ENCODE data around the gene DSCAML1. TPM values are rescaled to one million over a fixed set of nuclear protein-coding genes. Genes with fewer than 3 reads are reported as not detected.

Gene DSCAML1
- total and polyA plus RNA-seq, 9 of the 15 experiments (the other 6 are each of a cell fraction or from before 2014, with no cell fraction given) = not detected

DNA sequence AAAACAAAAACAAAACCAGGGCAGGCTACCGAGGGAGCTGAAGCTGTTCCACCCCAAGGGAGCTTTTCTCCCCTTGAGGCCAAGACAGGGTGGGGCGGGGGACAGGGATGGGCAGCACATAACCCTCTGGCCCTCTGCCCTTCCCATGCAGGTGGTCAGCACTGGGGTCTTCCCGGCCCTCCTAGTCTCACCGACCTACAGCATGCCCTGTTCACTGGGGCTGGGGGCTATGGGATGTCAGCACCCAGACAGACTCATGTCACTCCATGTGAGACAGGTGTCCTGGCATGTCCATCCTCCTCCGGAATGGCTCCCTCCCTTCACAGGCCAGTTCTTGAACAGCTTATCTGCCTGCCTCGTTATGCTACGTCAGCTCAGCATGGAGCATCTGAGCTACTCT lies 51.7 kb downstream of the DSCAML1 start:
- no peak overlapping the region for H3K9ac ChIP-seq (ENCODE audit: insufficient read depth in 1 of 2, low read depth in 2 of 2, low read length in 2 of 2)
- ChIA-PET CTCF (ENCODE audit: low intra/inter-chr PET ratio) (no interaction called here), POLR2A (no interaction called here)
- H3K4me3 ChIP-seq = no peak overlapping the region
- H3K9me3 ChIP-seq (replicated peaks; ENCODE audit: control insufficient read depth, insufficient read depth, low read depth, low read length) = no peaks in the 10 kb centered on the region
- H3K4me2 ChIP-seq (ENCODE audit: insufficient read depth, low read length) = no peak overlapping the region
- in situ Hi-C loops (cut with MboI) (no loop called here), intact Hi-C loops (cut with micrococcal nuclease) (no loop called here)
- 0% methylated on average over 6 of the region's 7 CpGs for WGBS (ENCODE audit: insufficient coverage, low coverage, missing lambda C conversion rate)
- peaks cover 3% of the 10 kb centered on the region for H3K9me1 ChIP-seq (ENCODE audit: control insufficient read depth, insufficient read depth, low read length)
- no peak overlapping the region for H3K27ac ChIP-seq (ENCODE audit: extremely low read depth, low read depth, low read length)
- no peaks in the 10 kb centered on the region for H3K36me3 ChIP-seq (ENCODE audit: control insufficient read depth, insufficient read depth, low read length)
- no peaks in the 10 kb centered on the region for H3K79me2 ChIP-seq (ENCODE audit: control insufficient read depth, insufficient read depth, low read length)
- BruUV-seq (replicated peaks) = no TSS peak
- DNase-seq (ENCODE audit: extremely low read depth in 1 of 4, low spot score in 3 of 4) = no peak
- peaks cover 10 to 61% of the 10 kb centered on the region in 2 experiments; a peak in 3 of 5 replicates for H3K27me3 ChIP-seq (ENCODE audit: control insufficient read depth in 2 of 2, insufficient read depth in 2 of 2, low read length in 2 of 2)
- H3K4me1 ChIP-seq (replicated peaks in 1 of 2; ENCODE audit: control insufficient read depth in 2 of 2, insufficient read depth in 2 of 2, low read length in 2 of 2) = no peaks in the 10 kb centered on the region; a peak in 1 of 5 replicates
- no peak overlapping the region for H2AFZ ChIP-seq (ENCODE audit: low read depth, low read length)
- no peak for TF ChIP-seq HIVEP1 (CRISPR knock-in tag; IDR thresholded peaks at IDR 0.05)
- no peak for TF ChIP-seq SAFB (IDR thresholded peaks at IDR 0.05; ENCODE audit: borderline replicate concordance, low read depth, low read length)
- TF ChIP-seq POLR3A (IDR thresholded peaks at IDR 0.05; ENCODE audit: borderline replicate concordance, extremely low read depth, insufficient read depth, insufficient read length) = no peak
- TF ChIP-seq PHF20 (IDR thresholded peaks at IDR 0.05; ENCODE audit: partially characterized antibody) = no peak
- TF ChIP-seq TAL1 (IDR thresholded peaks at IDR 0.05) = no peak
- TF ChIP-seq FOSL1 (tag; conservative IDR thresholded peaks at IDR 0.05) = no peak
- TF ChIP-seq, protein P1, sequence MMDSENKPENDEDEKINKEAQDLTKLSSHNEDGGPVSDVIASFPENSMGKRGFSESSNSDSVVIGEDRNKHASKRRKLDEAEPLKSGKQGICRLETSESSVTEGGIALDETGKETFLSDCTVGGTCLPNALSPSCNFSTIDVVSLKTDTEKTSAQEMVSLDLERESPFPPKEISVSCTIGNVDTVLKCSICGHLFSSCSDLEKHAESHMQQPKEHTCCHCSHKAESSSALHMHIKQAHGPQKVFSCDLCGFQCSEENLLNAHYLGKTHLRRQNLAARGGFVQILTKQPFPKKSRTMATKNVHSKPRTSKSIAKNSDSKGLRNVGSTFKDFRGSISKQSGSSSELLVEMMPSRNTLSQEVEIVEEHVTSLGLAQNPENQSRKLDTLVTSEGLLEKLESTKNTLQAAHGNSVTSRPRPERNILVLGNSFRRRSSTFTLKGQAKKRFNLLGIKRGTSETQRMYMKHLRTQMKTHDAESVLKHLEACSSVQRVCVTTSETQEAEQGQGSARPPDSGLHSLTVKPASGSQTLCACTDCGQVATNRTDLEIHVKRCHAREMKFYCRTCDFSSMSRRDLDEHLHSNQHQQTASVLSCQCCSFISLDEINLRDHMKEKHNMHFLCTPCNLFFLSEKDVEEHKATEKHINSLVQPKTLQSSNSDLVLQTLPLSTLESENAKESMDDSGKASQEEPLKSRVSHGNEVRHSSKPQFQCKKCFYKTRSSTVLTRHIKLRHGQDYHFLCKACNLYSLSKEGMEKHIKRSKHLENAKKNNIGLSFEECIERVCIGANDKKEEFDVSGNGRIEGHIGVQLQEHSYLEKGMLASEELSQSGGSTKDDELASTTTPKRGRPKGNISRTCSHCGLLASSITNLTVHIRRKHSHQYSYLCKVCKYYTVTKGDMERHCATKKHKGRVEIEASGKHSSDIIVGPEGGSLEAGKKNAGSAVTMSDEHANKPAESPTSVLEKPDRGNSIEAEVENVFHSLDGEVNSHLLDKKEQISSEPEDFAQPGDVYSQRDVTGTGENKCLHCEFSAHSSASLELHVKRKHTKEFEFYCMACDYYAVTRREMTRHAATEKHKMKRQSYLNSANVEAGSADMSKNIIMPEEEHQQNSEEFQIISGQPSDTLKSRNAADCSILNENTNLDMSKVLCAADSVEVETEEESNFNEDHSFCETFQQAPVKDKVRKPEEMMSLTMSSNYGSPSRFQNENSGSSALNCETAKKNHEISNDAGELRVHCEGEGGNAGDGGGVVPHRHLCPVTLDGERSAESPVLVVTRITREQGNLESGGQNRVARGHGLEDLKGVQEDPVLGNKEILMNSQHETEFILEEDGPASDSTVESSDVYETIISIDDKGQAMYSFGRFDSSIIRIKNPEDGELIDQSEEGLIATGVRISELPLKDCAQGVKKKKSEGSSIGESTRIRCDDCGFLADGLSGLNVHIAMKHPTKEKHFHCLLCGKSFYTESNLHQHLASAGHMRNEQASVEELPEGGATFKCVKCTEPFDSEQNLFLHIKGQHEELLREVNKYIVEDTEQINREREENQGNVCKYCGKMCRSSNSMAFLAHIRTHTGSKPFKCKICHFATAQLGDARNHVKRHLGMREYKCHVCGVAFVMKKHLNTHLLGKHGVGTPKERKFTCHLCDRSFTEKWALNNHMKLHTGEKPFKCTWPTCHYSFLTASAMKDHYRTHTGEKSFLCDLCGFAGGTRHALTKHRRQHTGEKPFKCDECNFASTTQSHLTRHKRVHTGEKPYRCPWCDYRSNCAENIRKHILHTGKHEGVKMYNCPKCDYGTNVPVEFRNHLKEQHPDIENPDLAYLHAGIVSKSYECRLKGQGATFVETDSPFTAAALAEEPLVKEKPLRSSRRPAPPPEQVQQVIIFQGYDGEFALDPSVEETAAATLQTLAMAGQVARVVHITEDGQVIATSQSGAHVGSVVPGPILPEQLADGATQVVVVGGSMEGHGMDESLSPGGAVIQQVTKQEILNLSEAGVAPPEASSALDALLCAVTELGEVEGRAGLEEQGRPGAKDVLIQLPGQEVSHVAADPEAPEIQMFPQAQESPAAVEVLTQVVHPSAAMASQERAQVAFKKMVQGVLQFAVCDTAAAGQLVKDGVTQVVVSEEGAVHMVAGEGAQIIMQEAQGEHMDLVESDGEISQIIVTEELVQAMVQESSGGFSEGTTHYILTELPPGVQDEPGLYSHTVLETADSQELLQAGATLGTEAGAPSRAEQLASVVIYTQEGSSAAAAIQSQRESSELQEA (IDR thresholded peaks at IDR 0.05; ENCODE audit: low read depth) = no peak
- FAIRE-seq = no peak
- H4K20me1 ChIP-seq (replicated peaks; ENCODE audit: control insufficient read depth, insufficient read depth, low read length) = no peaks in the 10 kb centered on the region; the same call in 1 of the 2 replicates
- ATAC-seq = no peak

Measured in K562 (cell line).